HepG2 (cell line): Measurements from ENCODE around the gene REEP6. TPM values are rescaled to one million over a fixed set of nuclear protein-coding genes. Genes with fewer than 3 reads are reported as not detected.

Experiments used
- AKAP8 ChIP-seq: sonication (generic); formaldehyde crosslinking; IDR thresholded peaks from 2 replicates; pipeline ENCODE4 v1.5.1; 2020; ENCODE audit warnings: mild to moderate bottlenecking, missing genetic modification reagents
- ARNTL ChIP-seq: sonication (generic); formaldehyde crosslinking; IDR thresholded peaks from 2 replicates; pipeline ENCODE4 v1.4.0; 2020; ENCODE audit warnings: mild to moderate bottlenecking, missing genetic modification reagents
- CHD4 ChIP-seq: fragments of 200-600 bp; sonication (generic); IDR thresholded peaks from 2 replicates; pipeline ENCODE4 v1.7.0; 2017; ENCODE audit warnings: mild to moderate bottlenecking, low read length, borderline replicate concordance
- E2F1 ChIP-seq: sonication (generic); formaldehyde crosslinking; IDR thresholded peaks from 2 replicates; pipeline ENCODE4 v1.5.0; 2020; ENCODE audit warnings: missing genetic modification reagents
- FOXC1 ChIP-seq: sonication (generic); formaldehyde crosslinking; IDR thresholded peaks from 2 replicates; pipeline ENCODE4 v1.8.0; 2022; ENCODE audit warnings: mild to moderate bottlenecking, missing genetic modification reagents, borderline replicate concordance
- FOXK2 ChIP-seq: fragments of 450-650 bp; IDR thresholded peaks from 2 replicates; pipeline ENCODE4 v1.6.1; 2016
- MAZ ChIP-seq, 2 experiments: sonication (generic) in 1 of 2; formaldehyde crosslinking in 1 of 2; IDR thresholded peaks; 2 replicates each; pipeline versions ENCODE4 v1.5.0 to v1.6.1; 2012 to 2020; ENCODE audit warnings: low read depth in 2 of 2, mild to moderate bottlenecking in 2 of 2, borderline replicate concordance in 1 of 2, improper control_type of control experiment in 1 of 2, low read length in 1 of 2, missing genetic modification reagents in 1 of 2, moderate library complexity in 1 of 2
- NR2F2 ChIP-seq: IDR thresholded peaks from 2 replicates; pipeline ENCODE4 v1.6.1; 2012; ENCODE audit warnings: low read depth, inconsistent platforms, borderline replicate concordance
- POLR2G ChIP-seq: fragments of 200-400 bp; formaldehyde crosslinking; IDR thresholded peaks from 2 replicates; pipeline ENCODE4 v1.6.1; 2018; ENCODE audit warnings: mild to moderate bottlenecking, low read depth, low read length, moderate library complexity
- SKIL ChIP-seq: sonication (generic); formaldehyde crosslinking; IDR thresholded peaks from 2 replicates; pipeline ENCODE4 v1.8.0; 2022; ENCODE audit warnings: missing genetic modification reagents, mild to moderate bottlenecking, moderate library complexity, borderline replicate concordance
- SP1 ChIP-seq, 2 experiments: fragments of 450-650 bp in 1 of 2; sonication (generic) in 1 of 2; formaldehyde crosslinking in 1 of 2; IDR thresholded peaks; 2 replicates each; pipeline versions ENCODE4 v1.4.0 to v1.6.1; 2016 to 2020; ENCODE audit warnings: missing genetic modification reagents in 1 of 2
- TBX2 ChIP-seq: sonication (generic); formaldehyde crosslinking; IDR thresholded peaks from 2 replicates; pipeline ENCODE4 v1.5.0; 2020; ENCODE audit warnings: missing genetic modification reagents, mild to moderate bottlenecking, borderline replicate concordance
- TFDP2 ChIP-seq: sonication (generic); formaldehyde crosslinking; IDR thresholded peaks from 2 replicates; pipeline ENCODE4 v1.4.0; 2020; ENCODE audit warnings: missing genetic modification reagents
- TRIM24 ChIP-seq: sonication (generic); formaldehyde crosslinking; IDR thresholded peaks from 2 replicates; pipeline ENCODE4 v1.8.0; 2022; ENCODE audit warnings: mild to moderate bottlenecking, missing genetic modification reagents
- ZEB1 ChIP-seq: IDR thresholded peaks from 2 replicates; pipeline ENCODE4 v1.6.1; 2012; ENCODE audit warnings: mild to moderate bottlenecking, low read depth, inconsistent platforms; ENCODE audit not compliant: insufficient replicate concordance
- ZFP91 ChIP-seq: sonication (generic); formaldehyde crosslinking; IDR thresholded peaks from 2 replicates; pipeline ENCODE4 v1.9.0; 2022; ENCODE audit warnings: missing genetic modification reagents, mild to moderate bottlenecking, borderline replicate concordance
- ZNF382 ChIP-seq: sonication (generic); formaldehyde crosslinking; IDR thresholded peaks from 2 replicates; pipeline ENCODE4 v1.5.0; 2020; ENCODE audit warnings: missing genetic modification reagents, mild to moderate bottlenecking, borderline replicate concordance
- ZNF546 ChIP-seq: sonication (generic); formaldehyde crosslinking; conservative IDR thresholded peaks from 2 replicates; pipeline ENCODE4 v1.8.1; 2023; ENCODE audit warnings: mild to moderate bottlenecking, missing genetic modification reagents
- ZNF556 ChIP-seq: sonication (generic); formaldehyde crosslinking; IDR thresholded peaks from 2 replicates; pipeline ENCODE4 v1.4.0; 2020; ENCODE audit warnings: mild to moderate bottlenecking, missing genetic modification reagents, borderline replicate concordance
- polyA plus RNA-seq, 8 experiments: library from polyadenylated mRNA; depleted of rRNA in 3 of 8; stranded (reverse) in 7 of 8; unstranded in 1 of 8; fragments of >200 nt; fragmentation: Illumina TruSeq in 4 of 8; extraction: Trizol in 4 of 8; gene quantifications; 2 replicates each; pipeline versions ENCODE4 v1.2.1 to v1.2.3, GENCODE V29; 2011 to 2016; ENCODE audit warnings: low read depth in 4 of 8, missing spikeins in 1 of 8, mixed read lengths in 1 of 8; ENCODE audit not compliant: insufficient read depth in 1 of 8
- total RNA-seq, 5 experiments: library from RNA; depleted of rRNA; stranded (reverse); fragments of >200 nt; fragmentation: Illumina TruSeq; extraction: Trizol; gene quantifications; 2 replicates each; pipeline ENCODE4 v1.2.3, GENCODE V29; 2016; ENCODE audit warnings: low read depth in 1 of 5
- TF ChIP-seq, protein P1 (sequence below): IDR thresholded peaks from 2 replicates; pipeline ENCODE4 v1.6.1; 2012; ENCODE audit warnings: inconsistent platforms
- TF ChIP-seq, protein P2 (sequence below): sonication (generic); formaldehyde crosslinking; conservative IDR thresholded peaks from 2 replicates; pipeline ENCODE4 v1.4.0; 2020; ENCODE audit warnings: missing genetic modification reagents

The REEP6 gene
- total and polyA plus RNA-seq, 2 of the 13 experiments (the other 11 are each of a cell fraction or from before 2014, with no cell fraction given): 10.0 to 28.8 TPM

DNA sequence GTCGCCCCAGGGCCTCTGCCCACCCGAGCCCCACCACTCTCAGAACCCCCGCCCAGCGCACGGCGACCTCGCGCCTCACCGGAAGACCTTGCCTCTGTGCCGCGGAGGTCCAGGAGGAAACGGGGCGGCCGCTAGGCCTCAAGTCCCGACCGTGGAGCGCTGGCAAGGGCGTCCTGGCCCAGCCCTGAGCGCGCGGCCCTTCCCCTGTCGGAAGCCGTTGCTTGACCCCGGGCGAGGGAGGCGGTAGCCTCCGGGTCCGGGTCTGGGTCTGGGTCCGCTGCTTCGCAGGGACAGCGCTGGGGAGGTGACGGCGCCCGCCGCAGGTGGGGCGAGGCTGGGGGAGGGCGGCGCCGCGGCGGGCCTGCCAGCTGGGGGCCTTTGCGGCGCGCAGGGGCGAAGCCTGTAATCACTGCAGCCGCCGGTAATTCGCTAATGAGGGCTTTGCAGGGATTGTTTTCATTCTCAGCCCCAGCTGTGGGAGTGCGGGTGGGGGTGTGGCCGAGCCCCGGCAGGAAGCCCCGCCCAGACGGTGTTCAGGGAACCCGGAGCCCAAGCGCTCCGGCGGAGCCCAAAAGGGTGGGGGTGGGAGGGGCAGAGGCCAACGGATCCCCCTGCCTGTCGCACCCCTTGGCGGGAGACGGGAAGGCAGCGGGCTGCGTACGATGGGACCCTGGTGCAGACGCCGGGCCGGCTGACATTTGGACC is 20.5 kb upstream of the REEP6 start (continued):
- no peak for TF ChIP-seq MAZ (IDR thresholded peaks at IDR 0.05; ENCODE audit: borderline replicate concordance, low read depth, low read length)
- TF ChIP-seq MAZ (CRISPR knock-in tag; IDR thresholded peaks at IDR 0.05; ENCODE audit: low read depth): 0 out of 2 replicates have a peak, but pooled peaks have one; percentile 13
- no peak for TF ChIP-seq ZNF382 (CRISPR knock-in tag)
- TF ChIP-seq ARNTL: no peak
- no peak for TF ChIP-seq CHD4
- 0 out of 2 replicates have a peak, but pooled peaks have one; percentile 17 for TF ChIP-seq TBX2 (CRISPR knock-in tag)
- no peak for TF ChIP-seq ZNF546 (CRISPR knock-in tag)
- no peak for TF ChIP-seq ZNF556 (CRISPR knock-in tag)
- TF ChIP-seq, protein P1, sequence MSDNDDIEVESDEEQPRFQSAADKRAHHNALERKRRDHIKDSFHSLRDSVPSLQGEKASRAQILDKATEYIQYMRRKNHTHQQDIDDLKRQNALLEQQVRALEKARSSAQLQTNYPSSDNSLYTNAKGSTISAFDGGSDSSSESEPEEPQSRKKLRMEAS: no peak; the same call in none of the 2 replicates
- no peak for TF ChIP-seq SP1 (IDR thresholded peaks at IDR 0.05)
- no peak for TF ChIP-seq SP1 (CRISPR knock-in tag; IDR thresholded peaks at IDR 0.05)
- TF ChIP-seq SKIL (CRISPR knock-in tag): no peak
- TF ChIP-seq FOXC1 (CRISPR knock-in tag): no peak
- 0 out of 2 replicates have a peak, but pooled peaks have one; percentile 14 for TF ChIP-seq TFDP2 (CRISPR knock-in tag)
- TF ChIP-seq ZFP91 (CRISPR knock-in tag): peak; percentile 60; the same call in 1 of the 2 replicates
- no peak for TF ChIP-seq E2F1 (CRISPR knock-in tag)
- TF ChIP-seq TRIM24 (CRISPR knock-in tag): no peak
- peak; percentile 30; the same call in 1 of the 2 replicates for TF ChIP-seq POLR2G
- TF ChIP-seq, protein P2, sequence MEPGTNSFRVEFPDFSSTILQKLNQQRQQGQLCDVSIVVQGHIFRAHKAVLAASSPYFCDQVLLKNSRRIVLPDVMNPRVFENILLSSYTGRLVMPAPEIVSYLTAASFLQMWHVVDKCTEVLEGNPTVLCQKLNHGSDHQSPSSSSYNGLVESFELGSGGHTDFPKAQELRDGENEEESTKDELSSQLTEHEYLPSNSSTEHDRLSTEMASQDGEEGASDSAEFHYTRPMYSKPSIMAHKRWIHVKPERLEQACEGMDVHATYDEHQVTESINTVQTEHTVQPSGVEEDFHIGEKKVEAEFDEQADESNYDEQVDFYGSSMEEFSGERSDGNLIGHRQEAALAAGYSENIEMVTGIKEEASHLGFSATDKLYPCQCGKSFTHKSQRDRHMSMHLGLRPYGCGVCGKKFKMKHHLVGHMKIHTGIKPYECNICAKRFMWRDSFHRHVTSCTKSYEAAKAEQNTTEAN (CRISPR knock-in tag): no peak
- TF ChIP-seq NR2F2: no peak
- no peak for TF ChIP-seq ZEB1
- peak; percentile 96 for TF ChIP-seq AKAP8 (CRISPR knock-in tag)
- TF ChIP-seq FOXK2: no peak
